Skeletal muscle tissue (tissue), 4 donors: ENCODE data around the gene ASIC2. TPM values are rescaled to one million over a fixed set of nuclear protein-coding genes. Genes with fewer than 3 reads are reported as not detected.

Experiments
- H3K27ac ChIP-seq: one replicate; pipeline ENCODE4 v1.7.0; 2013; ENCODE audit warnings: mild to moderate bottlenecking, low read depth, low read length, inconsistent platforms
- H3K27me3 ChIP-seq, 3 donors: one replicate each; pipeline ENCODE4 v1.7.0; 2013; ENCODE audit warnings: low read length in 3 of 3; ENCODE audit not compliant: control insufficient read depth in 3 of 3, insufficient read depth in 3 of 3
- H3K36me3 ChIP-seq, 3 donors: one replicate each; pipeline ENCODE4 v1.7.0; 2013; ENCODE audit warnings: low read length in 3 of 3; ENCODE audit not compliant: control insufficient read depth in 3 of 3, insufficient read depth in 3 of 3
- H3K4me1 ChIP-seq, 3 donors: one replicate each; pipeline ENCODE4 v1.7.0; 2013; ENCODE audit warnings: low read length in 3 of 3, mild to moderate bottlenecking in 3 of 3; ENCODE audit not compliant: control insufficient read depth in 3 of 3, insufficient read depth in 3 of 3
- H3K4me3 ChIP-seq, 3 donors: one replicate each; pipeline ENCODE4 v1.7.0; 2013; ENCODE audit warnings: low read length in 3 of 3
- H3K9ac ChIP-seq, 3 donors: one replicate each; pipeline ENCODE4 v1.7.0; 2013; ENCODE audit warnings: low read length in 3 of 3, mild to moderate bottlenecking in 3 of 3, moderate library complexity in 2 of 3, low read depth in 1 of 3
- H3K9me3 ChIP-seq, 3 donors: one replicate each; pipeline ENCODE4 v1.7.0; 2013; ENCODE audit warnings: low read length in 3 of 3; ENCODE audit not compliant: control insufficient read depth in 3 of 3
- total RNA-seq: library from RNA; depleted of rRNA; stranded (reverse); fragments of >200 nt; gene quantifications from one replicate; pipeline ENCODE4 v1.2.3, GENCODE V29; 2014
- donor health status: Osteomylitis.

The ASIC2 gene
- total RNA-seq, 1 donor from 2014 or later = not detected

DNA sequence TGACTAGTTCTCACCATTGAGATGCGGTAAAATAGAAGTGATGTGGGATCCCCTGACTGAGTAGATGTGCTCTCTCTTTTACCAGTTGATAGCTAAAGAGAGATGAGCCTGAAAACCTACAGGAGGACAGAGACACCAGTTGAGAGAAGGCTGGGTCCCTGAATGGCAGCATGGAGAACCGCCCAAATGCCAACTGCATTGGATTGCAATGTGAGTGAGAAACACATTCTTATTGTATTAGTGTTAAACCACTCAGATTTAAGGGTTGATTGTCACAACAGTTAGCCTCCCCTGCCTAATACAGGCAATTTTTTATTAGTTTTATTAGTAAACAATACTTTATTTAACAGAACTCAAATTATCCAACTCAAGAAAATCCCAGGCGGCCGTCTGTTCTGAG lies 240.2 kb downstream of the ASIC2 start:
- Histone ChIP-seq H3K9me3 (no peaks in the 10 kb centered on the region), H3K4me3 (no peak overlapping the region), H3K27ac (no peak overlapping the region), H3K36me3 (no peaks in the 10 kb centered on the region), H3K9ac (no peak overlapping the region), H3K27me3 (peaks cover 0 to 18% (median 4%) of the 10 kb centered on the region in 3 donors), H3K4me1 (peaks cover 0 to 5% (median 2%) of the 10 kb centered on the region in 3 donors)

DNA sequence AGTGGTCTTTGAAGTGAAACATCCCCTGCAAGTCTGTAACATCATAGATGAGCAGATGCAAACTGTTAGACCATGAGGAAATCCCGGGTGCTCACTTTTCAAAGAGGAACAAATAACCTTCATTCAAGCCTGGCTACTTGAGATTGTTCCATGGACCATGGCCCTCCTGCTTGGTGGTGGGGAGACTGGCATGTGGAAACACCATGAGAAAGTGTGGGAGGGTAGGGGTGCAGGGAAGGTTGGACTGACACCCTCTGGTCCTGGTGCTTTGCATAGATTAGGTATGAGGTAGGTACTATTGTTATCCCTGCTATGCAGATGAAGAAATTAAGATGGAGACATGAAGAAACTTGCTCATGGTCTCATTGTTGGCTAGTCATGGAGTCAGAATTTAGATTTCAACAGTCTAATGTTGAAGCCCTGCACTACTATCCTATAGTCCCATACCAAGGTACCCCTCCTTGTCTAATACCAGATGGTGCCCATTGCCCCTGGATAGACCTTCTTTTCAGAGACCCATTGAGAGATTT lies 242.4 kb downstream of the ASIC2 start:
- Histone ChIP-seq H3K9me3 (no peaks in the 10 kb centered on the region), H3K4me1 (peaks cover 0 to 5% (median 0%) of the 10 kb centered on the region in 3 donors), H3K27me3 (peaks cover 0 to 22% (median 4%) of the 10 kb centered on the region in 3 donors), H3K4me3 (no peak overlapping the region), H3K27ac (no peak overlapping the region), H3K9ac (no peak overlapping the region), H3K36me3 (no peaks in the 10 kb centered on the region)

DNA sequence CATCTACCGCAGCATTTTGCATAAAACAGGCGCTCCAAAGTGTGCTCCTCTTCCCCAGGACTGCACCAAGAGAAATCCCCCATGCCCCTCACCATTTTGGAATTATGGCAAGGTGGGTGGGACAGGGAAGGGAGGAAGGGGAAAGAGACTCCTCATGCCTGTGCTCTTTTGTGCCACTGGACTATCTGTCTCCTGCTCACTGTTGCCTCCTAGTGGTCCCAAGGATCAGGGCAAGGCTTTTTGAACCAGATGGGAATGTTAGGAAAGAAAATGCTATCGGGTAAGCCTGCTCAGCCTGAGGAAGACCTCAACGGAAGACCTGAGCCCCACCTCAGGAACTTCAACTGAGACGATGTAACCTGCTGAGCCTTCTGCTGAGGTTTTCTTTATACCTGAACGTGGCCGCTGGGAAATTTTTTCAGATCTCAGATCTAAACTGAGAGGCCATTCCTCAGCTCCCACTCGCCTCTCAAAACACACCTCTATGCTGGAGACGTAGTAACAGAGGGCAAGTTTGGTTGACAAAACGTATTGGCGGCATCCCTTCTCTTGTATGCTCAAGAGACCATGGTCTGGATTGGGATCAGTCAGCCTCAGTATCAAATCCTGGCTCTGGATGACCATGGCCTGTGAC lies 243.2 kb downstream of the ASIC2 start:
- Histone ChIP-seq H3K9ac (no peak overlapping the region), H3K27ac (no peak overlapping the region), H3K9me3 (no peaks in the 10 kb centered on the region), H3K27me3 (peaks cover 0 to 19% (median 4%) of the 10 kb centered on the region in 3 donors), H3K36me3 (no peaks in the 10 kb centered on the region), H3K4me3 (no peak overlapping the region), H3K4me1 (peaks cover 0 to 3% (median 0%) of the 10 kb centered on the region in 3 donors)

GRCh38 chr17:33046361-33047255 lies 246.5 kb downstream of the ASIC2 start:
- no peak overlapping the region for H3K9ac ChIP-seq
- no peak overlapping the region for H3K27ac ChIP-seq
- no peaks in the 10 kb centered on the region for H3K4me1 ChIP-seq
- H3K4me3 ChIP-seq = no peak overlapping the region
- H3K36me3 ChIP-seq = no peaks in the 10 kb centered on the region
- H3K9me3 ChIP-seq = no peaks in the 10 kb centered on the region
- peaks cover 0 to 10% (median 4%) of the 10 kb centered on the region in 3 donors for H3K27me3 ChIP-seq

DNA sequence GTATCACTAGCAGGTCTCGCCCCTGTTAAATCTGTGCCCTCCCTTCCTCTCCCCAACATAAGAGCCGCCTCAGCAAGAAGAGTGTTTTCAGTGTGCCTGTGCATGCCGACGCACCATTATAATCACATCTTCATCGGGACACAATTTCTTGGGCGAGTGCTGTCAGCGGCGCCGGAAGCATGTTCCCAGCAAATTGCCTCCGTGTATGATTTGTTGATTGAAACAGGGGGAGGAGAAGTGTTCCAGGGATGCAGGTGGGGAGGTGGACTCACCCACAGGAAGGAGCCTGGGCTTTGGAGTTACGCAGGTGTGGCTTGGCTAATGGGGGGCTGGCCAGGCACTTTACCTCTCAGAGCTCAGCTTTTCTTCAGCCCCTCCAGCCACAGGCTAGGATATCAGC lies 247.9 kb downstream of the ASIC2 start:
- H3K27ac ChIP-seq = no peak overlapping the region
- no peak overlapping the region for H3K4me3 ChIP-seq
- no peaks in the 10 kb centered on the region for H3K36me3 ChIP-seq
- peaks cover 0 to under 1% (median 0%) of the 10 kb centered on the region in 3 donors for H3K4me1 ChIP-seq
- no peak overlapping the region for H3K9ac ChIP-seq
- no peaks in the 10 kb centered on the region for H3K9me3 ChIP-seq
- peaks cover under 1 to 7% (median 2%) of the 10 kb centered on the region in 3 donors for H3K27me3 ChIP-seq

GRCh38 chr17:33044771-33045170 lies 248.3 kb downstream of the ASIC2 start:
- H3K4me1 ChIP-seq = peaks cover 0 to 3% (median 0%) of the 10 kb centered on the region in 3 donors

GRCh38 chr17:33040461-33040860 lies 252.6 kb downstream of the ASIC2 start:
- H3K27ac ChIP-seq = no peak overlapping the region
- no peak overlapping the region for H3K4me3 ChIP-seq
- H3K4me1 ChIP-seq = peaks cover 0 to 3% (median 0%) of the 10 kb centered on the region in 3 donors
- H3K9ac ChIP-seq = no peak overlapping the region
- peaks cover 2 to 4% (median 3%) of the 10 kb centered on the region in 3 donors for H3K27me3 ChIP-seq
- no peaks in the 10 kb centered on the region for H3K36me3 ChIP-seq
- H3K9me3 ChIP-seq = no peaks in the 10 kb centered on the region

More at GRCh38 chr17:33044771-33045170, 248.3 kb downstream of the ASIC2 start:
- peaks cover 2 to 7% (median 4%) of the 10 kb centered on the region in 3 donors for H3K27me3 ChIP-seq
- H3K36me3 ChIP-seq = no peaks in the 10 kb centered on the region
- no peak overlapping the region for H3K4me3 ChIP-seq
- no peak overlapping the region for H3K27ac ChIP-seq
- no peaks in the 10 kb centered on the region for H3K9me3 ChIP-seq
- H3K9ac ChIP-seq = no peak overlapping the region

GRCh38 chr17:33039874-33040273 lies 253.2 kb downstream of the ASIC2 start:
- no peaks in the 10 kb centered on the region for H3K9me3 ChIP-seq
- H3K9ac ChIP-seq = no peak overlapping the region
- no peaks in the 10 kb centered on the region for H3K36me3 ChIP-seq
- peaks cover 0 to 3% (median 0%) of the 10 kb centered on the region in 3 donors for H3K4me1 ChIP-seq
- no peak overlapping the region for H3K4me3 ChIP-seq
- peaks cover 2 to 4% (median 2%) of the 10 kb centered on the region in 3 donors for H3K27me3 ChIP-seq
- H3K27ac ChIP-seq = no peak overlapping the region

- no peak overlapping the region for H3K9ac ChIP-seq
- H3K27ac ChIP-seq = no peak overlapping the region
- H3K36me3 ChIP-seq = no peaks in the 10 kb centered on the region
- H3K4me3 ChIP-seq = no peak overlapping the region
- peaks cover 0 to 3% (median 0%) of the 10 kb centered on the region in 3 donors for H3K4me1 ChIP-seq
- peaks cover 4 to 5% (median 5%) of the 10 kb centered on the region in 3 donors for H3K27me3 ChIP-seq
- H3K9me3 ChIP-seq = no peaks in the 10 kb centered on the region
Measured at GRCh38 chr17:33038740-33039139, 254.4 kb downstream of the ASIC2 start.
